Stomach smooth muscle (tissue), 2 donors: Measurements from ENCODE around the gene SLC27A4.

Experiments
- H3K27ac ChIP-seq: one replicate; pipeline ENCODE4 v1.7.0; 2013; ENCODE audit warnings: mild to moderate bottlenecking, low read length, inconsistent platforms
- H3K27me3 ChIP-seq, 2 donors: one replicate each; pipeline ENCODE4 v1.7.0; 2013; ENCODE audit warnings: low read length in 2 of 2; ENCODE audit not compliant: insufficient read depth in 2 of 2, control insufficient read depth in 1 of 2
- H3K36me3 ChIP-seq, 2 donors: one replicate each; pipeline ENCODE4 v1.7.0; 2013; ENCODE audit warnings: low read length in 2 of 2; ENCODE audit not compliant: control insufficient read depth in 2 of 2, insufficient read depth in 2 of 2
- H3K4me1 ChIP-seq: one replicate; pipeline ENCODE4 v1.7.0; 2013; ENCODE audit warnings: low read length; ENCODE audit not compliant: control insufficient read depth, insufficient read depth
- H3K4me3 ChIP-seq, 2 donors: one replicate each; pipeline ENCODE4 v1.7.0; 2013; ENCODE audit warnings: low read length in 2 of 2
- H3K9ac ChIP-seq, 2 donors: one replicate each; pipeline ENCODE4 v1.7.0; 2013; ENCODE audit warnings: low read length in 2 of 2, mild to moderate bottlenecking in 1 of 2
- H3K9me3 ChIP-seq, 2 donors: one replicate each; pipeline ENCODE4 v1.7.0; 2013; ENCODE audit warnings: low read length in 2 of 2; ENCODE audit not compliant: control insufficient read depth in 2 of 2
- donor health status: healthy.
- donor health status: Pancreatic carcinoma.

SLC27A4 gene

GRCh38 chr9:128382261-128382660 lies 41.9 kb downstream of the SLC27A4 start:
- peaks cover 26 to 36% of the 10 kb centered on the region in 2 donors for H3K36me3 ChIP-seq
- H3K27ac ChIP-seq, result no peak overlapping the region
- no peaks in the 10 kb centered on the region for H3K27me3 ChIP-seq
- H3K9me3 ChIP-seq, result no peaks in the 10 kb centered on the region
- peaks cover 2% of the 10 kb centered on the region for H3K4me1 ChIP-seq
- H3K4me3 ChIP-seq, result no peak overlapping the region
- H3K9ac ChIP-seq, result peak overlapping the region in 1 of 2 donors; percentile 9

DNA sequence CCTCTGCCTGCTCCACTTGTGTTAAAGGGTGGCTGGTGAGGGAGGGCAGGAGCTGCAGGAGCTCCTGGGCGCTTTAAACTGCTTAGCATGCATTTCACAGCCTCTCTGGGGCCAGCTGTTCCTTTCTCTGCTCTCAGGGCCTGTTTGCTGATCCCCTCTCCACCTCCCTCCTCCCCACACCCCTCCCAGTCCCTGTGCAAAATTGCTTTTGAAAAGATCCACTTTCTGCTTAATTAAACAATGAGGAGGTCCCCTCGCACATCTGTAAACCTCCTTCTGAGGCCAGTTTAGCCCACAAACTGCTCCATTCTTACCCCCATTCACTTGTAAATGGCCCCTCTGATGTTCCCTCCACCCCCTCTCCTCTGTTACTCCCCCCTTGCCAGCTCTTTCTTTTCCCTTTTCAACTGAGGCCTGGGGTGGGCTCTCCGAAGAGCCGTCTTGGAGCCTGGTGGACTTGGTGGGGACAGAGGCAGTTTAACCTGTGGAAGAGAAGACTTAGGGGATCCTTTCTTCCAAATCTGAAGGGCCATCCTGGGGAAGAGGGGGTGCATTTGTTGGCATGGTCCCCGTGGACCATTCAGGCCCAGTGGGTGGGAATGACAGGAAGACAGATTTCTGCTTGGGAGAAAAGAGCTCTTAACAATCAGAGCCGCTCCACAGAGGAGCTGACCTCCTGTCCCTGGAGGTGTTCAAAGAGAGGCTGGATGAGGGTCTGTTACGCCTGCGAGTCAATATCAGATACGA lies 42.9 kb downstream of the SLC27A4 start:
- Histone ChIP-seq H3K4me1 (peaks cover 2% of the 10 kb centered on the region), H3K9ac (no peak overlapping the region), H3K9me3 (no peaks in the 10 kb centered on the region), H3K4me3 (no peak overlapping the region), H3K36me3 (peaks cover 30 to 41% of the 10 kb centered on the region in 2 donors), H3K27ac (no peak overlapping the region), H3K27me3 (no peaks in the 10 kb centered on the region)

GRCh38 chr9:128383791-128384190 lies 43.5 kb downstream of the SLC27A4 start:
- peaks cover 33 to 47% of the 10 kb centered on the region in 2 donors for H3K36me3 ChIP-seq
- no peak overlapping the region for H3K9ac ChIP-seq
- peaks cover 2% of the 10 kb centered on the region for H3K4me1 ChIP-seq

GRCh38 chr9:128384801-128385495 lies 44.6 kb downstream of the SLC27A4 start:
- Histone ChIP-seq H3K9ac (no peak overlapping the region), H3K4me3 (no peak overlapping the region), H3K9me3 (no peaks in the 10 kb centered on the region), H3K36me3 (peaks cover 37 to 54% of the 10 kb centered on the region in 2 donors), H3K27ac (no peak overlapping the region), H3K27me3 (no peaks in the 10 kb centered on the region), H3K4me1 (peaks cover 2% of the 10 kb centered on the region)

More at GRCh38 chr9:128383791-128384190, 43.5 kb downstream of the SLC27A4 start:
- Histone ChIP-seq H3K27ac (no peak overlapping the region), H3K4me3 (no peak overlapping the region), H3K27me3 (no peaks in the 10 kb centered on the region), H3K9me3 (no peaks in the 10 kb centered on the region)

- Histone ChIP-seq H3K9me3 (no peaks in the 10 kb centered on the region), H3K27me3 (no peaks in the 10 kb centered on the region), H3K27ac (no peak overlapping the region), H3K4me1 (peaks cover 2% of the 10 kb centered on the region), H3K36me3 (peaks cover 37 to 51% of the 10 kb centered on the region in 2 donors), H3K4me3 (no peak overlapping the region), H3K9ac (no peak overlapping the region)
These were observed 45.5 kb downstream of the SLC27A4 start for GRCh38 chr9:128385496-128386460.

GRCh38 chr9:128388150-128388549 lies 47.8 kb downstream of the SLC27A4 start:
- peaks cover 30 to 46% of the 10 kb centered on the region in 2 donors for H3K36me3 ChIP-seq
- H3K4me3 ChIP-seq, result no peak overlapping the region
- no peaks in the 10 kb centered on the region for H3K27me3 ChIP-seq
- no peaks in the 10 kb centered on the region for H3K4me1 ChIP-seq
- no peak overlapping the region for H3K9ac ChIP-seq
- no peaks in the 10 kb centered on the region for H3K9me3 ChIP-seq
- no peak overlapping the region for H3K27ac ChIP-seq

GRCh38 chr9:128389395-128390149 lies 49.2 kb downstream of the SLC27A4 start:
- peaks cover 28 to 35% of the 10 kb centered on the region in 2 donors for H3K36me3 ChIP-seq
- H3K4me1 ChIP-seq, result no peaks in the 10 kb centered on the region
- no peak overlapping the region for H3K4me3 ChIP-seq
- H3K27ac ChIP-seq, result no peak overlapping the region
- no peaks in the 10 kb centered on the region for H3K9me3 ChIP-seq
- peaks cover under 1 to 3% of the 10 kb centered on the region in 2 donors for H3K27me3 ChIP-seq
- no peak overlapping the region for H3K9ac ChIP-seq

DNA sequence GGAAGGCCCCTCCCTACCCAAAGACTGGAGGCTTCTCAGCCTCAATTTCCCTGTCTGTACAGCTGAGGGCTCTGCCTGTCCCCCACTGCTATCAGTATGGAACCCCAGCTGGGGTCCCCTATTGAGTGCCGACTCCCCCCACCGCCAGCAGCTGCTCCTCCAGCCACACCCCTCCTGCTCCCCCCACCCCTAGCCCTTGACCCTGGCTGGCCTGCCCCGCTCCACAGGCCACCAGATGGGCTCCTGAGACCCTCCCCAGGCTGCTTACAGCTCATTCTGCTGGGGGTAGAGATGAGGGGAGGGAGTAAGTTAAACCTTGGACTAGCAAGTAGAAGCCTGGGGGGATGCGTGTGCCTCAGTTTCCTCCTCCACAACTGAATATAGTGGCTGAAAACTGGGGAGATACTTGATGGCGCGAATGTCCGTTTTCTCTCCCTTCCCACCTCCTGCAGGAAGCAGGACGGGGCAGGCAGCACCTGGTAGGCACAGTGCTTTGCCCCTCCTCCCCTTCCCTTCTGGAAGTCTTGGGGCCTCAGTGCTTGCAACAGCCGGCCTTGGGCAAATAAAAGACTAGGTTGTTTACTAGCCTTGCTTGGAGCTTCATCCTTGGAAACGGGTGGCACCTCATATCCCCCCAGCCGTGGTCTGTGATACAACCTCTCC lies 50.0 kb downstream of the SLC27A4 start:
- H3K36me3 ChIP-seq, result peaks cover 25 to 30% of the 10 kb centered on the region in 2 donors
- no peak overlapping the region for H3K27ac ChIP-seq
- H3K4me1 ChIP-seq, result no peaks in the 10 kb centered on the region
- H3K9me3 ChIP-seq, result no peaks in the 10 kb centered on the region
- H3K27me3 ChIP-seq, result peaks cover 5 to 8% of the 10 kb centered on the region in 2 donors
- H3K9ac ChIP-seq, result no peak overlapping the region
- no peak overlapping the region for H3K4me3 ChIP-seq

- Histone ChIP-seq H3K36me3 (peaks cover 25 to 30% of the 10 kb centered on the region in 2 donors), H3K9me3 (no peaks in the 10 kb centered on the region), H3K27me3 (peaks cover 5 to 9% of the 10 kb centered on the region in 2 donors), H3K9ac (no peak overlapping the region), H3K27ac (no peak overlapping the region), H3K4me1 (no peaks in the 10 kb centered on the region), H3K4me3 (no peak overlapping the region)
These were observed 50.7 kb downstream of the SLC27A4 start for GRCh38 chr9:128390813-128391711.
